NCI-H2196 treated with DMSO at 0.1 percent for 48 hours (cell line): ENCODE results near the gene ADAM10.
"Not testable (repeated sequence)": the region's sequence is repeated elsewhere in the genome, so short reads cannot be mapped to it uniquely, and the experiment has no call there.

Experiments used
- DNase-seq: peaks from one replicate; lab custom pipeline; 2025; ENCODE audit not compliant: unreplicated experiment; lab: John Stamatoyannopoulos, UW

Gene ADAM10

GRCh38 chr15:58611731-58612676 is 137.5 kb downstream of the ADAM10 start:
- DNase-seq: no peak

GRCh38 chr15:58608711-58609110 is 140.8 kb downstream of the ADAM10 start:
- no peak for DNase-seq

DNA sequence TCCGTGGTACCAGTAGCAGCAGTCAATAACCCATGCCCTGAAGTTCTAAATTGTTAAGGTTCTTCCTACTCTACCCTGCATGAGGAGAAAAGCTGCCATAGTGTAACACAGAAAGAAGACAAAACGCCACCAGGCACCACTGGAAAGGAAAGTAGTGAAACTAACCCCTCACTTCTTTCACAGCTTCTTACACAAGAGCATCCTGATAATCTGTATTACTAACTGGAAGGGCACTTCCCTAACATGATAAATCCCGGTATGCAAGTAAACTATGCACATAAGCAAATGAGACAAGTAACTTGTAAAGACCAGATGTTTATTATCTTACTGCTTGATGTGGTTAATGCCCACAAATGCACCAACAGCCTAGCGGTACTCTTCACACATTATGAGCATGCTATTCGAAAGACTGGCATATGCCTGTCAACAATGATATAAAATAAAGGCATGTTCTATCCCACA is 141.3 kb downstream of the ADAM10 start:
- no peak for DNase-seq

DNA sequence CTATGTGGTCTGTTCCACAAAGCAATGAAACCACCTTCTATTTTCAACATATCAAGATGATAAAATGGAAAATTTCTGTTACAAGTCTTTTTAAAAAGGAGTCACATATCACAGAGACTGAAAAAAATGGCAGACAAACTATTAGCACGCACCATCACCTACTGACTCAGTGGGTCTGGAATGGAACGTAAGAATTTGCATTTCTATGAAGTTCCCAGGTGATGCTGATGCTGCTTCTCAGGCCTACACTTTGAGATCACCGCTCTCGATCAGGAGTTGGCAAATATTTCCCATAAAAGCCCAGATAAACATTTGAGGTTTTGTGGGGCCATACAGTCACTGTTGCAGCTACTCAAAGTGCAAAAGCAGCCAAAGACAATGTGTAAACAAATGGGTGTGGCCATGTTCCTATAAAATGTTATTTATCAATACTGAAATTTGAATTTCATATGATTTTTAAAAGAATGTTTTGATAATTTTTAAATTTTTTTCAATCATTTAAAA is 142.9 kb downstream of the ADAM10 start:
- no peak for DNase-seq

GRCh38 chr15:58605931-58606530 is 143.5 kb downstream of the ADAM10 start:
- no peak for DNase-seq

DNA sequence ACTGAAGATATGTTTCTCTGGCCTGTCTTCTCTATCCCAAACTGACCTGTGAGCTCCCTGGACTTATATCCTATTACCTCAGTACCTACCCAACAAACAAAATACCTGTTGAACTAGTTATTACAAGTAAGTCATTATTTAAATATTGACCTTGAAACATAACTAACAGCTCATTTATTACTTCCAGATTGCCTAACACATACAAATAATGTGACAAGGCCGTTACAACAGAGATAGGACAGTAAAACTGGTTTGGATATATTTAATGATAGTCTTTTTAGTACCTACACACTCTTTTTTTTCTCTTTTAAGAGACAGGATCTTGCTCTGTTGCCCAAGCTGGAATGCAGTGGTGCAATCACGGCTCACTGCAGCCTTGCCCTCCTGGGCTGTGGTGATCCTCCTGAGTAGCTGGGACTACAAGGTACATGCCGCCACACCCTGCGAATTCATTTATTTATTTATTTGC is 145.0 kb downstream of the ADAM10 start:
- no peak for DNase-seq

DNA sequence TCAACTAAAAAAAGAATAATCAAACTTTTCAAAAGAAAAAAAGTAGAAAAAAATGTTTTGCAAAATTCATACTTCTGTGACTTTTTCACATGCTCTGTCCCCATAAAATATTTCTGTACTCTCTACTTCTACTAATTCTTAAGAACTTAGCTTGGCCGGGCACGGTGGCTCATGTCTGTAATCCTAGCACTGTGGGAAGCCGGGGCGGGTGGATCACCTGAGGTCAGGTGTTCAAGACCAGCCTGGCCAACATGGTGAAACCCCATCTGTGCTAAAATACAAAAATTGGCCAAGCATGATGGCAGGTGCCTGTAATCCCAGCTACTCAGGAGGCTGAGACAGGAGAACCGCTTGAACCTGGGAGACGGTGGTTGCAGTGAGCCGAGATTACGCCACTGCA is 145.6 kb downstream of the ADAM10 start:
- DNase-seq: not testable (repeated sequence)

DNA sequence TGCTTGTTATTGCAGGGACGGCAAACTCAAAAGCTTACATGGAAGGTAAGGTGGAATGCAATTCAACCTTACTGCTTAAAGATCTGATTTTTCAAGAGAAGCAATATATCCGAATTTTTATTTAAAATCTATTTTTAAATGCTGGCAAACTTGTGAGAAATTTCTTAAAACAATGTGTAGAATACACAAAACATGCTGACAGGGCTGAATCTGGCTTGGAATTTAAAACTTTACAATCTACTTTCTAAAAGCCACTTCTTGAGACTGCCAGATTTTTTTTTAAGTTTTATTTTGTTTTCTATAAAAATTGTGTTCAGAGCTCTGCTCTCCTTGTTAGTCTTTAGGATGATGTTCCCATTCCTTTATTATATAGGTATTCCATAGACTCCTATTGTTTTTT is 146.7 kb downstream of the ADAM10 start:
- no peak for DNase-seq

GRCh38 chr15:58598829-58599210 is 150.7 kb downstream of the ADAM10 start:
- no peak for DNase-seq

DNA sequence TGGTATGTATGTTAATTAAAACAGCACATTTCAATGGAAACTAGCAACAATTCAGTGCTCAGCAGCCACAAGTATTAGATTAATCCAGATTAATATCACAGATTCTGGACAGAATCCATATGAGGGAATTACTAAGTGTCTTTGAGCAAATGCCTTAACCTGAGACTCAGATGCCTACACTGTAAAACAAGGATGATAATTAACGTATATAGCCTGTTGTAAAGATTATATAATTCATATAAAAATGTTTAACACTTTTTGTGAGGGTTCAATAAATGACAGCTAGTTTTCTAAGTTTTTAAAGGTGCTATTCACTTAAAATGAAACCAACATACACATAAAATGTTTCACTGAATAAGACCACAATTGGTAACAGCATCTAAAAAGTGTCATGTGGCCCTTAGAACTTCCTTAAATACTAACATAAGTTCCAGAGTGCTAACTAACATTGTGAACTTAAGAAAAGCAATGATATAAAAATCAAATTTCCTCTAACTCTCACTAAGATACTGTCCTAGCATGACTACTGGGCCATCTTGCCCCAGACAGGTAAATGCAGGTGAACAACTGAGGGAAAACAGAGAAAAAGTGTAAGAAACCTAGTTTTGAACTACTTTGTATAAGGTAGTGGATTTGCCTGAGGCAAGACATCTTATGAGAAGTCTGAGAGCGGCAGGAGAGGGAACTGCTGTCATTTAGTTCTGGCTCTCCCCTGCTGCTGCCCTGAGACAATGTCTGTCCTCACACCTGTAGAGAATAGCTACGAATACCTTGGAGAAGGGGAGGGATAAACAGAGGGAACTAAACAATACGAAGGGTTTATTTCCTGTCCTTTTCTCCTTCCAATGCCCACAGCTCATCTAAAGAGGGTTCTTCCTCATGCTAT is 151.3 kb downstream of the ADAM10 start:
- no peak for DNase-seq

GRCh38 chr15:58595516-58596263 is 153.8 kb downstream of the ADAM10 start:
- DNase-seq: no peak

GRCh38 chr15:58594898-58595297 is 154.6 kb downstream of the ADAM10 start:
- DNase-seq: no peak

DNA sequence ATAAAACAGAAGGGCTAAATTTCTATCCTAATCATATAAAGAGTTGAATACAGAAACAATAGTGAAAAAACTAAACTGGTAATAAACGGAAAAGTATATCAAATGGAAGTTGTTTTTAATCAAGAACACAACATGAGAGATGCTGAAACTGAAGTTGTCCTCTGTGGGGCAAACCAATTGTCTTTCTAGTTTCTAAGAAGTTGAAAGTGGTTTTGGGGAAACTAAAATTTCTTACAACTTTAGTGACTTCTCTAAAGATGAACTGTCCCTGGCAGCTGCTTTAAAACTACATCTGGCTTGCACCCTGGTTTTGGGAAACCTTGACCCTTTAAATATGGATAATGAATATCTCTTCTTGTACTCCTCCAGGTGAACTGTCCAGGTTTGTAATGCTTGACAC is 155.6 kb downstream of the ADAM10 start:
- no peak for DNase-seq

GRCh38 chr15:58590926-58591325 is 158.6 kb downstream of the ADAM10 start:
- DNase-seq: no peak

DNA sequence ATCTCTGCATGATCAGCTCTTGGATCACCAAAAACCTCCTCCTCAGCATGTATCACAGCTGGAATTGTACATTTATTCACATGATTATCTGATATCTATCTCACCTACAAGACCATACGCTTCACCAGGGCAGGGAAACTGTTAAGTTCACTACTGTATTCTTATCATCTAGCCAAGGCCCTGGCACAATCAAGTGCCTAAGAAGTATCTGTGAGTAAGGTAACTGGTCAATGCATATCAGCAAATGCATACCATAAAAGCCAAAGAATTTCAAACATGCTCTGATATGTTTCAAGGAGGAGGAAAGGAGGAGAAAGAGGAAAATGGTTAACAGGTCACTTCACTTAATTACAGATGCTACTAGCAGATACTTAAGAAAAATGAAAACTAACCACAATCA is 159.3 kb downstream of the ADAM10 start:
- DNase-seq: no peak

DNA sequence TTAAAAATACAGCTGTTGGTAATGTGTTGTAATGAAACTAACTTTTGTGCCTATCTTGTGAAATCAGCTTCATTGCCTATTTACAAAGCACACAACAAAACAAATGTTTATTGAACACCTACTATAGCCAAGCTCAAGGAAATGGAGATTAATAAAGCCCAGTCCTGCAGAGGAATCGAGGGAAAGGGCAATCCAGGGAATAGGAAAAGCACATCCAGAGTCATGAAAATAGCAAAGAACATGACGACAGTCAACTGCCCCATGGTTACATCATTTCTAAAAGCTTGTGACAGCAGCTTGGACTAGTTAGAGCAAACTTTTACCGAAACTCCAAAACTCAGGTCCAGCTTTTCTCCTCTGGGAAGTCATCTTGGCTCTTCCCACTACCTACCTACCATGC is 160.5 kb downstream of the ADAM10 start:
- DNase-seq: no peak

GRCh38 chr15:58588096-58588495 is 161.4 kb downstream of the ADAM10 start:
- DNase-seq: no peak

- no peak for DNase-seq
These were observed 162.0 kb downstream of the ADAM10 start for GRCh38 chr15:58587486-58587885.

GRCh38 chr15:58585693-58586443 is 163.6 kb downstream of the ADAM10 start:
- no peak for DNase-seq
